ENCODE results near the gene UBE4A.

DNA sequence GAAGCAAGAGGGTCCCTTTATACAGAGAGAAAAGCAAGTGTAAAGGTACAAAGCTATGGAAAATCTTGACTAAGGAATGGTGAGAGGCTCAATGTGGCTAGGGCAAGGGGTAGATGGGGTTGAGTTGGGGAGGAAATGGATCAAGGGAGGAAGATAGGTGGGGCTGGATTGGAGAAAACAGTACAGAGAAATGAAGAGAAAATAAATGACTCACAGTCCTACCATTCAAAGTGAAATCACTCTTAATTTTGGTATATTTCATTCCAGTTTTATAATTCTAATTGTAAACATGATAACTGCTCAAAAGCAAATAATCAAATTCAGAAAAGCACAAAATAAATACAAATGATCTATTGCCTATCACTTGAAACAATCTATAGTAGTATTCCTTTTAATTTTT lies 16.6 kb downstream of the UBE4A start:
- TF ChIP-seq, protein P1, sequence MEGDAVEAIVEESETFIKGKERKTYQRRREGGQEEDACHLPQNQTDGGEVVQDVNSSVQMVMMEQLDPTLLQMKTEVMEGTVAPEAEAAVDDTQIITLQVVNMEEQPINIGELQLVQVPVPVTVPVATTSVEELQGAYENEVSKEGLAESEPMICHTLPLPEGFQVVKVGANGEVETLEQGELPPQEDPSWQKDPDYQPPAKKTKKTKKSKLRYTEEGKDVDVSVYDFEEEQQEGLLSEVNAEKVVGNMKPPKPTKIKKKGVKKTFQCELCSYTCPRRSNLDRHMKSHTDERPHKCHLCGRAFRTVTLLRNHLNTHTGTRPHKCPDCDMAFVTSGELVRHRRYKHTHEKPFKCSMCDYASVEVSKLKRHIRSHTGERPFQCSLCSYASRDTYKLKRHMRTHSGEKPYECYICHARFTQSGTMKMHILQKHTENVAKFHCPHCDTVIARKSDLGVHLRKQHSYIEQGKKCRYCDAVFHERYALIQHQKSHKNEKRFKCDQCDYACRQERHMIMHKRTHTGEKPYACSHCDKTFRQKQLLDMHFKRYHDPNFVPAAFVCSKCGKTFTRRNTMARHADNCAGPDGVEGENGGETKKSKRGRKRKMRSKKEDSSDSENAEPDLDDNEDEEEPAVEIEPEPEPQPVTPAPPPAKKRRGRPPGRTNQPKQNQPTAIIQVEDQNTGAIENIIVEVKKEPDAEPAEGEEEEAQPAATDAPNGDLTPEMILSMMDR (conservative IDR thresholded peaks at IDR 0.05 in 1 of 2, IDR thresholded peaks at IDR 0.05 in 1 of 2; ENCODE audit: low read depth in 1 of 2, low read length in 2 of 2): no peak
- no peak for TF ChIP-seq EZH2 (IDR thresholded peaks at IDR 0.05; ENCODE audit: low read length, missing control alignments)

All from fibroblast of lung (primary cell).